ENCODE results near the gene SNTG2. TPM values are rescaled to one million over a fixed set of nuclear protein-coding genes. Genes with fewer than 3 reads are reported as not detected.

Gene SNTG2
- total RNA-seq, 5 donors from 2014 or later (not counting 1 experiment from before 2014, with no cell fraction given), result 0.86 to 4.8 (median 2.7) TPM

- peaks cover 0 to 9% of the 10 kb centered on the region in 2 donors for H3K27me3 Mint-ChIP-seq
- no peaks in the 10 kb centered on the region for H3K9me3 Mint-ChIP-seq
- no peak overlapping the region for H3K27ac Mint-ChIP-seq
- H3K27me3 ChIP-seq (replicated peaks in 1 of 2; ENCODE audit: control insufficient read depth in 2 of 2, extremely low read depth in 1 of 2, insufficient read depth in 2 of 2, low read length in 1 of 2), result no peaks in the 10 kb centered on the region
- DNase-seq (no peak), ATAC-seq (replicated peaks in 1 of 4) (no peak)
- H3K27ac ChIP-seq (ENCODE audit: low read length), result no peak overlapping the region
- no peak overlapping the region for H3K4me3 ChIP-seq (ENCODE audit: control insufficient read depth in 1 of 2, extremely low read depth in 1 of 2, low read length in 1 of 2)
- 80% methylated on average over 1 of the region's 4 CpGs for WGBS (ENCODE audit: insufficient coverage)
- H3K9me3 ChIP-seq, result no peaks in the 10 kb centered on the region
- no peak overlapping the region for H3K4me3 Mint-ChIP-seq
- ChIA-PET POLR2A (no interaction called here), CTCF (no interaction called here)
- H3K36me3 ChIP-seq (ENCODE audit: control insufficient read depth in 2 of 2, extremely low read depth in 1 of 2, insufficient read depth in 1 of 2, low read length in 1 of 2), result no peaks in the 10 kb centered on the region
- peaks cover 0 to 4% (median 0%) of the 10 kb centered on the region in 3 donors for H3K4me1 Mint-ChIP-seq
- no peaks in the 10 kb centered on the region for H3K36me3 Mint-ChIP-seq
- H3K4me1 ChIP-seq (ENCODE audit: control insufficient read depth in 1 of 2, extremely low read depth in 1 of 2, insufficient read depth in 2 of 2, low read length in 2 of 2), result no peaks in the 10 kb centered on the region
These were observed 75.5 kb downstream of the SNTG2 start for GRCh38 chr2:1026141-1026540.

GRCh38 chr2:1028831-1029230 lies 78.2 kb downstream of the SNTG2 start:
- Mint-ChIP-seq H3K9me3 (peaks cover 0 to 2% (median 0%) of the 10 kb centered on the region in 3 donors), H3K36me3 (no peaks in the 10 kb centered on the region), H3K27ac (no peak overlapping the region), H3K4me3 (no peak overlapping the region), H3K27me3 (peaks cover 0 to 9% of the 10 kb centered on the region in 2 donors), H3K4me1 (peaks cover 4 to 8% (median 6%) of the 10 kb centered on the region in 3 donors)
- ChIA-PET CTCF (no interaction called here), POLR2A (no interaction called here)
- Histone ChIP-seq H3K36me3 (ENCODE audit: control insufficient read depth in 2 of 2, extremely low read depth in 1 of 2, insufficient read depth in 1 of 2, low read length in 1 of 2) (no peaks in the 10 kb centered on the region), H3K27ac (ENCODE audit: low read length) (no peak overlapping the region), H3K27me3 (replicated peaks in 1 of 2; ENCODE audit: control insufficient read depth in 2 of 2, extremely low read depth in 1 of 2, insufficient read depth in 2 of 2, low read length in 1 of 2) (no peaks in the 10 kb centered on the region), H3K9me3 (no peaks in the 10 kb centered on the region), H3K4me3 (ENCODE audit: control insufficient read depth in 1 of 2, extremely low read depth in 1 of 2, low read length in 1 of 2) (no peak overlapping the region), H3K4me1 (ENCODE audit: control insufficient read depth in 1 of 2, extremely low read depth in 1 of 2, insufficient read depth in 2 of 2, low read length in 2 of 2) (no peaks in the 10 kb centered on the region)
- ATAC-seq (replicated peaks in 1 of 4) (no peak), DNase-seq (no peak)
- no CpG with 5 or more reads among the region's 8 CpGs for WGBS (ENCODE audit: insufficient coverage)

- DNase-seq, result peak in 3 of 35 experiments; percentile 4 to 20 (median 6)
- Histone ChIP-seq H3K36me3 (ENCODE audit: control insufficient read depth in 2 of 2, extremely low read depth in 1 of 2, insufficient read depth in 1 of 2, low read length in 1 of 2) (no peaks in the 10 kb centered on the region), H3K4me3 (ENCODE audit: control insufficient read depth in 1 of 2, extremely low read depth in 1 of 2, low read length in 1 of 2) (peak overlapping the region in 1 of 2 donors; percentile 41), H3K9me3 (no peaks in the 10 kb centered on the region), H3K27me3 (replicated peaks in 1 of 2; ENCODE audit: control insufficient read depth in 2 of 2, extremely low read depth in 1 of 2, insufficient read depth in 2 of 2, low read length in 1 of 2) (peaks cover 0 to 3% of the 10 kb centered on the region in 2 experiments), H3K4me1 (ENCODE audit: control insufficient read depth in 1 of 2, extremely low read depth in 1 of 2, insufficient read depth in 2 of 2, low read length in 2 of 2) (no peaks in the 10 kb centered on the region), H3K27ac (ENCODE audit: low read length) (peak overlapping the region; percentile 45)
- peaks cover 0 to 4% of the 10 kb centered on the region in 2 donors for H3K27me3 Mint-ChIP-seq
- WGBS (ENCODE audit: insufficient coverage), result 78% methylated on average over 8 of the region's 13 CpGs
- peaks cover 0 to 2% (median 0%) of the 10 kb centered on the region in 3 donors for H3K9me3 Mint-ChIP-seq
- ATAC-seq (replicated peaks in 1 of 4), result no peak
- peaks cover 4 to 8% (median 6%) of the 10 kb centered on the region in 3 donors for H3K4me1 Mint-ChIP-seq
- CTCF ChIA-PET, result no interaction called here
- POLR2A ChIA-PET, result no interaction called here
- peak overlapping the region; percentile 77 to 88 for H3K27ac Mint-ChIP-seq
- peak overlapping the region; percentile 50 to 82 (median 76) for H3K4me3 Mint-ChIP-seq
- H3K36me3 Mint-ChIP-seq, result no peaks in the 10 kb centered on the region
These were observed 81.4 kb downstream of the SNTG2 start for GRCh38 chr2:1032030-1032429.

DNA sequence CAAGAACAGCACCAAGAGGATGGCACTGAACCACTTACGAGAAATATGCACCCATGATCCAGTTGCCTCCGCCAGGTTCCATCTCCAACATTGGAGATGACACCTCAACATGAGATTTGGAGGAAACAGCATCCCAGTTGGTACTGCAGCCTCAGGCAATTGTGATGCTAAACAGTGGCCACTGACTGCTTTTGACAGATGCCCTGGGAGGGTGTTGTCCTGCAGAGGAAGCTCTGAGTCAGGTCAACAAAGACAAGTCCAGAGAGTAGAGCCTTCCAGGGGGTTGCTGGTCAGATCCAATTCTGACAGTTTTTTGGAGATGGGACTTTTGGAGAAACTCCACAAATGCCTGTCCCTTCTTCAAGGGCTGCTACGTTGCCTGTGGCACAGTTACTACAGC lies 82.4 kb downstream of the SNTG2 start:
- Mint-ChIP-seq H3K27ac (no peak overlapping the region), H3K9me3 (peaks cover 0 to 2% (median 0%) of the 10 kb centered on the region in 3 donors), H3K36me3 (no peaks in the 10 kb centered on the region), H3K27me3 (peaks cover 0 to 7% of the 10 kb centered on the region in 2 donors), H3K4me3 (no peak overlapping the region), H3K4me1 (peaks cover 4 to 8% (median 6%) of the 10 kb centered on the region in 3 donors)
- Histone ChIP-seq H3K27ac (ENCODE audit: low read length) (no peak overlapping the region), H3K36me3 (ENCODE audit: control insufficient read depth in 2 of 2, extremely low read depth in 1 of 2, insufficient read depth in 1 of 2, low read length in 1 of 2) (no peaks in the 10 kb centered on the region), H3K27me3 (replicated peaks in 1 of 2; ENCODE audit: control insufficient read depth in 2 of 2, extremely low read depth in 1 of 2, insufficient read depth in 2 of 2, low read length in 1 of 2) (peaks cover 0 to 5% of the 10 kb centered on the region in 2 experiments), H3K9me3 (no peaks in the 10 kb centered on the region), H3K4me1 (ENCODE audit: control insufficient read depth in 1 of 2, extremely low read depth in 1 of 2, insufficient read depth in 2 of 2, low read length in 2 of 2) (no peaks in the 10 kb centered on the region), H3K4me3 (ENCODE audit: control insufficient read depth in 1 of 2, extremely low read depth in 1 of 2, low read length in 1 of 2) (no peak overlapping the region)
- WGBS (ENCODE audit: insufficient coverage), result no CpG with 5 or more reads among the region's 3 CpGs
- ChIA-PET POLR2A (no interaction called here), CTCF (no interaction called here)
- ATAC-seq (replicated peaks in 1 of 4) (no peak), DNase-seq (no peak)

GRCh38 chr2:1037066-1037465 lies 86.4 kb downstream of the SNTG2 start:
- Mint-ChIP-seq H3K4me3 (no peak overlapping the region), H3K36me3 (no peaks in the 10 kb centered on the region), H3K27ac (no peak overlapping the region), H3K4me1 (peaks cover 0 to 7% (median 5%) of the 10 kb centered on the region in 3 donors), H3K27me3 (peaks cover 0 to 4% of the 10 kb centered on the region in 2 donors), H3K9me3 (peaks cover 0 to 2% (median 0%) of the 10 kb centered on the region in 3 donors)
- Histone ChIP-seq H3K36me3 (ENCODE audit: control insufficient read depth in 2 of 2, extremely low read depth in 1 of 2, insufficient read depth in 1 of 2, low read length in 1 of 2) (no peaks in the 10 kb centered on the region), H3K4me3 (ENCODE audit: control insufficient read depth in 1 of 2, extremely low read depth in 1 of 2, low read length in 1 of 2) (no peak overlapping the region), H3K27ac (ENCODE audit: low read length) (no peak overlapping the region), H3K4me1 (ENCODE audit: control insufficient read depth in 1 of 2, extremely low read depth in 1 of 2, insufficient read depth in 2 of 2, low read length in 2 of 2) (no peaks in the 10 kb centered on the region), H3K27me3 (replicated peaks in 1 of 2; ENCODE audit: control insufficient read depth in 2 of 2, extremely low read depth in 1 of 2, insufficient read depth in 2 of 2, low read length in 1 of 2) (peaks cover 0 to 5% of the 10 kb centered on the region in 2 experiments), H3K9me3 (no peaks in the 10 kb centered on the region)
- ATAC-seq (replicated peaks in 1 of 4) (no peak), DNase-seq (no peak)
- ChIA-PET POLR2A (no interaction called here), CTCF (no interaction called here)
- 86% methylated on average over 3 of the region's 4 CpGs for WGBS (ENCODE audit: insufficient coverage)

DNA sequence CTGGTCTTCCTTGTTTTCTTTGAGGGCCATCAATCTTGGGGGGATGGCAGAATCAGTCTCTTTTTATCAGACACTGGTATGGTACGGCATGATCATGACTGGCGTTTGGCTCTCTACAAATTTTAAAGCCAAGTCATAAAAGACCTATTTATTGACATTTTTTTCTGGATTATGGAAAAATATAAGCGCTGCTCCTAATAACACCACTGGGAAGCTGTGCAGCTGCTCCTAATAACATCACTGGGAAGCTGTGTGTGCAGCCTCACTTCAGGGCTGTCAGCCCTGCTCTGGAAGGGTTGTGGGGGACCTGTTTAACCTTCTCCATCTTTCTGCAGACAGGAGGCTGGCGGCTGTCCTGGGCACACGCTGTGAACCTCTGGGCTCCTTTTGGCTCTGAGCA lies 88.9 kb downstream of the SNTG2 start:
- CTCF ChIA-PET, result no interaction called here
- peaks cover 0 to 4% of the 10 kb centered on the region in 2 donors for H3K27me3 Mint-ChIP-seq
- no peaks in the 10 kb centered on the region for H3K4me1 Mint-ChIP-seq
- no peaks in the 10 kb centered on the region for H3K36me3 Mint-ChIP-seq
- H3K4me3 Mint-ChIP-seq, result no peak overlapping the region
- WGBS (ENCODE audit: insufficient coverage), result 100% methylated on average over 2 of the region's 5 CpGs
- no peaks in the 10 kb centered on the region for H3K36me3 ChIP-seq (ENCODE audit: control insufficient read depth in 2 of 2, extremely low read depth in 1 of 2, insufficient read depth in 1 of 2, low read length in 1 of 2)
- no peak overlapping the region for H3K27ac Mint-ChIP-seq
- no peak for ATAC-seq (replicated peaks in 1 of 4)
- POLR2A ChIA-PET, result no interaction called here
- H3K27ac ChIP-seq (ENCODE audit: low read length), result no peak overlapping the region
- H3K9me3 Mint-ChIP-seq, result peaks cover 7 to 17% (median 9%) of the 10 kb centered on the region in 3 donors
- no peak overlapping the region for H3K4me3 ChIP-seq (ENCODE audit: control insufficient read depth in 1 of 2, extremely low read depth in 1 of 2, low read length in 1 of 2)
- DNase-seq, result no peak
- no peaks in the 10 kb centered on the region for H3K4me1 ChIP-seq (ENCODE audit: control insufficient read depth in 1 of 2, extremely low read depth in 1 of 2, insufficient read depth in 2 of 2, low read length in 2 of 2)
- no peaks in the 10 kb centered on the region for H3K9me3 ChIP-seq
- H3K27me3 ChIP-seq (replicated peaks in 1 of 2; ENCODE audit: control insufficient read depth in 2 of 2, extremely low read depth in 1 of 2, insufficient read depth in 2 of 2, low read length in 1 of 2), result peaks cover 0 to 5% of the 10 kb centered on the region in 2 experiments

Measured in T-cell (primary cell).